ENCODE results near the gene JAML. TPM values are rescaled to one million over a fixed set of nuclear protein-coding genes. Genes with fewer than 3 reads are reported as not detected.

JAML gene
- total RNA-seq, 6 experiments from 2014 or later: 1.5 to 9.1 (median 3.2) TPM

DNA sequence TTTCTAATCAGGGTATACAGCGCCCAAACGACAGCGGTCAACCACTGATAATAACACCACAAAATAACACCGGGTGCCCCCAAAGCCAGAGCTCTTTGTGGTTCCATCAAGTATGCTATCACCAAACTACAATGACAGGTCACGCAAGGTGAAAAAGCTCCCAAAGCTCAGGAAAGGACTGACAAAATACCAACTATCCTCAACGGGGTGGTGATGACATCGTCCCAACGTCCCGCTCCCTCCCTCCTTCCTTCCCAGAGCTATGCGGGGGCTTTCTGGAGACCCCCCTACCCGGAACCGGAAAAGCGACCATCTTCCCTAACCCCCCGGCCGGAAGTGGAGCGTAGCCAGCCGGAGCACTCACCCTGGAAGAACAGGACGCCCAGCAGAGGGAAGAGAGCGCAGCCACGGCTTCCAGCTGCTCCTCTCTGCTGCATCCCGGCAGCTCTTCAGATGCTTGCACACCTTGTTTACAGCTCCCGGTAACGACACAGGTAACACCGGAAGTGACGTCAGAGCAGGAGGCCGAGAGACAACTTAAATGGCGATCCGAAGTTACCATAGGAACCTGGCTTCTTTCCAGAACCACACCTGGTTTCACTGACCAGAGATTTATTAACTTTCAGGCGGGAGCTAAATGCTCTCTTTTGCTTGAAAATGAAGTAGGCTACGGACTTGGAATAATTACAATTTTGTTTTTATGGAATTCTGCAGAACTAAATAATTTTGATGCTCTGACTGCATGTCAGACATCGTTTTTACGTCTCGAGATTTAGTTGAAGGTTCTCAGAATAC lies 27.2 kb upstream of the JAML start, which contains the start of gene MPZL3:
Gene MPZL3, minus strand, starts transcription at position 508 of the 795 bp plus-strand sequence. Its CDS starts 71 bp downstream, at position 437.
- peak within 1 kb of the TSS; percentile 85 to 96 (median 95) for H3K27ac ChIP-seq
- H3K9me3 ChIP-seq: no peaks in the 10 kb centered on the region
- H3K4me3 ChIP-seq: peak within 1 kb of the TSS; percentile 58 to 93 (median 83)
- intact Hi-C loops (cut with DNase I): no loop called here
- 4% methylated on average over 19 of the region's 33 CpGs for WGBS (ENCODE audit: insufficient coverage, low coverage, low lambda C conversion rate, missing lambda C conversion rate)
- H3K4me1 ChIP-seq: peaks cover 0 to 8% (median 0%) of the 10 kb centered on the region in 4 donors
- peaks cover 0 to 5% (median 0%) of the 10 kb centered on the region in 4 donors for H3K36me3 ChIP-seq
- TF ChIP-seq POLR2A (IDR thresholded peaks at IDR 0.05) (peak; percentile 76), CTCF (IDR thresholded peaks at IDR 0.05) (no peak)
- H3K27me3 ChIP-seq: no peaks in the 10 kb centered on the region
- ATAC-seq (peak; percentile 71 to 88 (median 80)), DNase-seq (peak; percentile 79 to 91 (median 85))

DNA sequence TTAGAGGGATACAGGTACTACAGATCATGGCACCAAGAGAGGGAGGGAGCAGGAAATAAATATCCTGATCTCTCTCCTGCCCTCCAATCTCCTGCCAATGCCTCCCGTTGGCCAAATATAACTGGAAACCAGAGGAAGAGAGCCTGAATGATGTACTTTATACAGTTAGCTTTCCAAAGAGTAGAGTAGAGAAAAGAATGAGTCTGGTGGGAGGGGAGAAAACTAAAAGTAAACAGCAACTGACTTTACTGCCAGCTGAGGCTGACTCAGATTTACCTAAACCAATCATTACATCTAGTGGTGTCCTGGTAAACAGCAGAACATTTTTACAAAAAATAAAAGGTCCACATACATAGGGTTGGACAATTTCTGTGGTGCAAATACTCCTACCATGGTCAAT lies 22.2 kb upstream of the JAML start:
- Histone ChIP-seq H3K4me1 (peaks cover 0 to 14% (median 0%) of the 10 kb centered on the region in 4 donors), H3K27ac (peak overlapping the region; percentile 25 to 68 (median 48)), H3K9me3 (no peaks in the 10 kb centered on the region), H3K4me3 (no peak overlapping the region), H3K27me3 (no peaks in the 10 kb centered on the region), H3K36me3 (no peaks in the 10 kb centered on the region)
- WGBS (ENCODE audit: insufficient coverage, low coverage, low lambda C conversion rate, missing lambda C conversion rate): 10% methylated on average over 1 of the region's 1 CpG
- DNase-seq: no peak
- intact Hi-C loops (cut with DNase I): no loop called here
- TF ChIP-seq CTCF (IDR thresholded peaks at IDR 0.05) (peak in 2 of 4 donors; percentile 25 to 31), POLR2A (IDR thresholded peaks at IDR 0.05) (peak; percentile 54)
- peak; percentile 81 to 91 (median 88) for ATAC-seq

DNA sequence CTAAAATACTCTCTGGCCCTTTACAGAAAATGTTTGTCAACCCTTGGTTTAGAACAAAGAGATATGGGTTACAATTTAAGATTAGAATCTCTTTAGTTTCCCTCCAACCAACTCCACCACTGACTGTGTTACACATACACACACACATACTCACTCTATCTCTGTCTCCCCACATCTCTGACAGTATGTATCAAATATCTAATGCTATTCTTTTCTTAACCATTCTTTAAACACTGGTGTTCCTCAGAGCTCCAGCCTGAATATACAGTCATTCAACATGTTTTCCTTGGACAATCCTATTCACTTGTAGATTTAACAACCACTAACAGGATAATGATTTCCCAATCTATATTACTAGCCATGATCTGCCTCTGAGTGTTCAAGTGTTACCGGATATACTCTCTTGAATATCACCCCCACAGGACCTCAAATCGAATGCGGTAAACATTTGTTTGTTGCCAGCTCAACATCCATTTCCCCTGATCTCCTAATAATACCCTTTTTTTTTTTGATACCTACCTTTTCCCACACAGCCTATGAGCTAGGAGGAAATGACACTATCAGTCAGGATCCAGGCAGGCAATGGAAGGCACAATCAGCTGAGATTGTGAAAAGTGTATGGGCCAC lies 21.2 kb upstream of the JAML start:
- Histone ChIP-seq H3K4me3 (no peak overlapping the region), H3K27me3 (no peaks in the 10 kb centered on the region), H3K36me3 (no peaks in the 10 kb centered on the region), H3K27ac (no peak overlapping the region), H3K9me3 (no peaks in the 10 kb centered on the region), H3K4me1 (peaks cover 0 to 24% (median 3%) of the 10 kb centered on the region in 4 donors)
- WGBS (ENCODE audit: insufficient coverage, low coverage, low lambda C conversion rate, missing lambda C conversion rate): 93% methylated on average over 2 of the region's 3 CpGs
- intact Hi-C loops (cut with DNase I): no loop called here
- ATAC-seq: no peak
- no peak for DNase-seq
- TF ChIP-seq CTCF (IDR thresholded peaks at IDR 0.05): no peak
- no peak for TF ChIP-seq POLR2A (IDR thresholded peaks at IDR 0.05)

- ATAC-seq (no peak), DNase-seq (no peak)
- Histone ChIP-seq H3K4me3 (no peak overlapping the region), H3K27me3 (no peaks in the 10 kb centered on the region), H3K36me3 (no peaks in the 10 kb centered on the region), H3K9me3 (no peaks in the 10 kb centered on the region), H3K4me1 (peaks cover 0 to 34% (median 10%) of the 10 kb centered on the region in 4 donors), H3K27ac (no peak overlapping the region)
- intact Hi-C loops (cut with DNase I): no loop called here
- WGBS (ENCODE audit: insufficient coverage, low coverage, low lambda C conversion rate, missing lambda C conversion rate): 90% methylated on average over 3 of the region's 3 CpGs
- TF ChIP-seq POLR2A (IDR thresholded peaks at IDR 0.05): no peak
These were observed 19.4 kb upstream of the JAML start for GRCh38 chr11:118243993-118244762.
